LNCAP (cell line): ENCODE results near the gene UQCR10.

Experiments used
- TF ChIP-seq, protein P1 (sequence below): fragments of 450-650 bp; IDR thresholded peaks from 2 replicates; pipeline ENCODE4 v1.5.1; 2017; ENCODE audit warnings: mild to moderate bottlenecking

The UQCR10 gene

DNA sequence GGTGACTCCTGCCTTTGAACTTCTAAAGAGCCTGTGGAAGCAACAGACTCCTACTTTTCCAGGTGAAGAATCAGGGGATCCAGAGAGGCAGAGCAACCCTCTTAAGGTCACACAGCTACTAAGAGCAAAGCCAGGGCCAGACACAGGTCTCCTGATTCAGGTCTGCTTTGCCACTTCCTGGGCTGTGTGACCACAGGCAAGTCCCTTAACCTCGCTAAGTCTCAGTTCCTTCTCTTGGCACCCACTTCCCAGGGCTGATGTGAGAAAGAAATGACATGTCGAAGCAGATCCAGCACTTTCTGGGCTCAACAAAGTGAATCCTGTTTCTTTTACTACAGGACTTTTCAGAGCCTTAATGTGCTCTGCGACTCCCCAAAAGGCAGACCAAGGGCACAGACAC, 30.2 kb downstream of the UQCR10 start:
- TF ChIP-seq, protein P1, sequence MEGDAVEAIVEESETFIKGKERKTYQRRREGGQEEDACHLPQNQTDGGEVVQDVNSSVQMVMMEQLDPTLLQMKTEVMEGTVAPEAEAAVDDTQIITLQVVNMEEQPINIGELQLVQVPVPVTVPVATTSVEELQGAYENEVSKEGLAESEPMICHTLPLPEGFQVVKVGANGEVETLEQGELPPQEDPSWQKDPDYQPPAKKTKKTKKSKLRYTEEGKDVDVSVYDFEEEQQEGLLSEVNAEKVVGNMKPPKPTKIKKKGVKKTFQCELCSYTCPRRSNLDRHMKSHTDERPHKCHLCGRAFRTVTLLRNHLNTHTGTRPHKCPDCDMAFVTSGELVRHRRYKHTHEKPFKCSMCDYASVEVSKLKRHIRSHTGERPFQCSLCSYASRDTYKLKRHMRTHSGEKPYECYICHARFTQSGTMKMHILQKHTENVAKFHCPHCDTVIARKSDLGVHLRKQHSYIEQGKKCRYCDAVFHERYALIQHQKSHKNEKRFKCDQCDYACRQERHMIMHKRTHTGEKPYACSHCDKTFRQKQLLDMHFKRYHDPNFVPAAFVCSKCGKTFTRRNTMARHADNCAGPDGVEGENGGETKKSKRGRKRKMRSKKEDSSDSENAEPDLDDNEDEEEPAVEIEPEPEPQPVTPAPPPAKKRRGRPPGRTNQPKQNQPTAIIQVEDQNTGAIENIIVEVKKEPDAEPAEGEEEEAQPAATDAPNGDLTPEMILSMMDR = no peak

DNA sequence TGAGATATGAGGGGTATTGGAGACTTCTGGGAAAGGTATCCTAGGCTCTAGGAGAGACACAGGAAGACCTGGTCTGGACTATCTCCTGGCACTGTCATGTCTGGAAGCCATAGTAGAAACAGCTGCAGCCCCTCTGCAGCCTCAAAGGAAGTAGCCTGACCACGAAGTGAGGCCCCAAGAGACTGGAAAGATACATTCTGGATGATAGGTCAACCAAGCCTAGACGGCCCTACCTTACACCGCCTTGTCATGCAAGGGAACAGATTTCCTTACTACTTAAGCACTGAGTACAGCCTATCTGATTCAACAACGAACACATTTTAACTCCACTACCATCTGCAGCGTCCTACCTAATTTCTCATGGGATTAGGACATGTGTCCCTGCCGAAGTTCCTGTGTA, 31.1 kb downstream of the UQCR10 start:
- TF ChIP-seq, protein P1 = no peak

- TF ChIP-seq, protein P1 = no peak
Measured at GRCh38 chr22:29798801-29799200, 31.6 kb downstream of the UQCR10 start.

- TF ChIP-seq, protein P1 = no peak
Measured at GRCh38 chr22:29799217-29799680, 32.1 kb downstream of the UQCR10 start.

- TF ChIP-seq, protein P1 = no peak
Measured at GRCh38 chr22:29801153-29801552, 34.0 kb downstream of the UQCR10 start.

- TF ChIP-seq, protein P1 = no peak
Measured at GRCh38 chr22:29801796-29802195, 34.6 kb downstream of the UQCR10 start.

GRCh38 chr22:29803190-29803589, 36.0 kb downstream of the UQCR10 start:
- TF ChIP-seq, protein P1 = no peak

GRCh38 chr22:29804985-29805384, 37.8 kb downstream of the UQCR10 start:
- TF ChIP-seq, protein P1 = no peak
